BE2C (cell line): ENCODE measurements around the gene KLC1.

Experiments used
- DNase-seq: peaks from one replicate; pipeline ENCODE4 v3.0.0-alpha.2; 2020
- H3K27me3 ChIP-seq: fragments of 250-450 bp; sonication (Bioruptor Pico); 2 replicates; pipeline ENCODE4 v1.5.1; 2020; ENCODE audit warnings: mild to moderate bottlenecking
- H3K36me3 ChIP-seq: fragments of 250-450 bp; sonication (Bioruptor Pico); 2 replicates; pipeline ENCODE4 v1.5.1; 2020; ENCODE audit warnings: mild to moderate bottlenecking
- H3K4me1 ChIP-seq: fragments of 250-450 bp; sonication (Bioruptor Pico); 2 replicates; pipeline ENCODE4 v1.5.1; 2020
- H3K4me3 ChIP-seq: 2 replicates; pipeline ENCODE4 v1.5.1; 2011; ENCODE audit warnings: low read depth, low read length
- H3K9me3 ChIP-seq: fragments of 250-450 bp; sonication (Bioruptor Pico); 2 replicates; pipeline ENCODE4 v1.5.1; 2020
- TF ChIP-seq, protein P1 (sequence below): IDR thresholded peaks from 2 replicates; pipeline ENCODE4 v1.5.1; 2012; ENCODE audit warnings: mild to moderate bottlenecking, low read depth, low read length

The KLC1 gene

DNA sequence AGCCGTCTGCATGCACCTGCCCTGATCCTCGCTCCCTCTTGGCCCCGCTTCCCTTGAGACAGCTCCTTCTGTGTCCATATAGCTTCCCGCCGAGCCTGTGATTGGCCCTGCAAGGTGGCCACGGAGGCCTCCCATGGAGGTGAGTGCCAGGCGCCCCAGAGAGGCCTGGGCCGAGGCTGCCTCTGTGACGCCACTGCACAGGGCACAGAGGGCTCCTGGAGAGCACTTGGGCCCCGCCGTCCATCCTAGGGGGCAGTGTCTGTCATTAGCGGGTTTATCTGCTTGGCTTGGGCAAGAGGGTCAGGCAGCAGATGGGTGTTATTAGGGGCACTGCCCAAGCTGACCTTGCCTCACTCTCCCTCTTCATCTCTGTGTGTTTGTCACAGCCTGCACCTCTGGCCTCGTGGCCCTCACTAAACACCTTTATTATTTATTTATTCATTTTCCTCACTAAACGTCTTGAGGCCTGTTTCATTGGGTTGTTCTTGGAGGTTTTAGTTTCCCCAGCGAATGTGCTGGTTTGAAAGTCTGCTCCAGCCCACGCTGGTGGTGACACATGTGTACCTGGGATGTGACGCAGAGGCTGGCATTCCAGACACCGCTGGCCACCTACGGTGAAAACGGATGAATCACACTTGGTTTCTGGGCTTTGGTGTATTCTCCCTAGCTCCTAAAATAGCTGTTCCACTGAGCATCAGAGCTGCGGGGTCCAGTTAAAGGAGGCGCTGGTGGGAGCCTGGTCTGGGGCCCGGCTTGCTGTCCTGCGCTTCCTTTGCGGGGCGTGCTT lies 92.5 kb downstream of the KLC1 start:
- peaks cover 4% of the 10 kb centered on the region; the same call in 1 of the 2 replicates for H3K36me3 ChIP-seq
- TF ChIP-seq, protein P1, sequence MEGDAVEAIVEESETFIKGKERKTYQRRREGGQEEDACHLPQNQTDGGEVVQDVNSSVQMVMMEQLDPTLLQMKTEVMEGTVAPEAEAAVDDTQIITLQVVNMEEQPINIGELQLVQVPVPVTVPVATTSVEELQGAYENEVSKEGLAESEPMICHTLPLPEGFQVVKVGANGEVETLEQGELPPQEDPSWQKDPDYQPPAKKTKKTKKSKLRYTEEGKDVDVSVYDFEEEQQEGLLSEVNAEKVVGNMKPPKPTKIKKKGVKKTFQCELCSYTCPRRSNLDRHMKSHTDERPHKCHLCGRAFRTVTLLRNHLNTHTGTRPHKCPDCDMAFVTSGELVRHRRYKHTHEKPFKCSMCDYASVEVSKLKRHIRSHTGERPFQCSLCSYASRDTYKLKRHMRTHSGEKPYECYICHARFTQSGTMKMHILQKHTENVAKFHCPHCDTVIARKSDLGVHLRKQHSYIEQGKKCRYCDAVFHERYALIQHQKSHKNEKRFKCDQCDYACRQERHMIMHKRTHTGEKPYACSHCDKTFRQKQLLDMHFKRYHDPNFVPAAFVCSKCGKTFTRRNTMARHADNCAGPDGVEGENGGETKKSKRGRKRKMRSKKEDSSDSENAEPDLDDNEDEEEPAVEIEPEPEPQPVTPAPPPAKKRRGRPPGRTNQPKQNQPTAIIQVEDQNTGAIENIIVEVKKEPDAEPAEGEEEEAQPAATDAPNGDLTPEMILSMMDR, result no peak
- no peaks in the 10 kb centered on the region for H3K9me3 ChIP-seq
- H3K4me1 ChIP-seq, result peaks cover 5% of the 10 kb centered on the region; the same call in 1 of the 2 replicates
- H3K27me3 ChIP-seq, result no peaks in the 10 kb centered on the region
- DNase-seq, result no peak
- H3K4me3 ChIP-seq, result no peak overlapping the region

DNA sequence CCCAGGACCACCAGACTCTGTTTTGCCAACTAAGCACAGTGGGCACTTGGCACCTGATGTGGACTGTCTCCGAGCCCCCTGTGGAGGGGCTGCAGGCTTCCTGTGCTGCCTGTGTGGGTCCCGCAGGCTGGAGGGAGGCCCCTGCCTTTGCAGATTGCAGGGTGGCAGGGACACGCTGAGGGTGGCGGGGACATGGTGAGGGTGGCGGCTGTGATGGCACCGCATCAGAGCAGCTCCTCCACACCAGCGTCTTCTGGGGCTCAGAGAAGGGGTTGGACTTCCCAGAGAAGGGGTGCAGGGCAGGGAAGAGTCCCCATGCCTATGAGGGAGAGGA lies 94.7 kb downstream of the KLC1 start:
- TF ChIP-seq, protein P1, result no peak
- H3K36me3 ChIP-seq, result peaks cover 9% of the 10 kb centered on the region
- no peak for DNase-seq
- H3K27me3 ChIP-seq, result no peaks in the 10 kb centered on the region
- no peaks in the 10 kb centered on the region for H3K9me3 ChIP-seq
- H3K4me3 ChIP-seq, result no peak overlapping the region
- peaks cover 5% of the 10 kb centered on the region for H3K4me1 ChIP-seq

DNA sequence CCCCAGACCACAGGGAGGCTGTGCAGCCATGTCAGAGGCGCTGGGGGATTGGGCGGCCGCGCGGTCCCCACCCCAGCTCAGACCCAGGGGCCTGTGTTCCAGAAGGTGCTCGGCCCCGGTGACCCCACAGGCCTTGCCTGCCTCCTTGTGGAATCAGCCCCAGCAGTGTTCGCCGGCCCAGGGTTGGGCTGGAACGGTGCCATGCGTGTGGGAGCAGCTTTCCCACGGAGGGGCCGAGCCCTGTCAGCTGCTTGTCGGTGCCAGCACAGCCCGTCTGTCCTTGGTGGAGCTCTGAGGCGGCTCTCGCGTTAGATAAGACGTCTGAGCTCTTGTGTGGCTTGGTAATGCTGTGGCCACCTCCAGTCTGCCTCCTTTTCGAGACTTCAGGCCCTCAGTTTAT lies 95.1 kb downstream of the KLC1 start:
- Histone ChIP-seq H3K4me3 (no peak overlapping the region), H3K27me3 (no peaks in the 10 kb centered on the region), H3K9me3 (no peaks in the 10 kb centered on the region), H3K4me1 (peaks cover 5% of the 10 kb centered on the region), H3K36me3 (peaks cover 9% of the 10 kb centered on the region)
- peak; percentile 76 for DNase-seq
- TF ChIP-seq, protein P1, result peak; percentile 29; the same call in 1 of the 2 replicates

DNA sequence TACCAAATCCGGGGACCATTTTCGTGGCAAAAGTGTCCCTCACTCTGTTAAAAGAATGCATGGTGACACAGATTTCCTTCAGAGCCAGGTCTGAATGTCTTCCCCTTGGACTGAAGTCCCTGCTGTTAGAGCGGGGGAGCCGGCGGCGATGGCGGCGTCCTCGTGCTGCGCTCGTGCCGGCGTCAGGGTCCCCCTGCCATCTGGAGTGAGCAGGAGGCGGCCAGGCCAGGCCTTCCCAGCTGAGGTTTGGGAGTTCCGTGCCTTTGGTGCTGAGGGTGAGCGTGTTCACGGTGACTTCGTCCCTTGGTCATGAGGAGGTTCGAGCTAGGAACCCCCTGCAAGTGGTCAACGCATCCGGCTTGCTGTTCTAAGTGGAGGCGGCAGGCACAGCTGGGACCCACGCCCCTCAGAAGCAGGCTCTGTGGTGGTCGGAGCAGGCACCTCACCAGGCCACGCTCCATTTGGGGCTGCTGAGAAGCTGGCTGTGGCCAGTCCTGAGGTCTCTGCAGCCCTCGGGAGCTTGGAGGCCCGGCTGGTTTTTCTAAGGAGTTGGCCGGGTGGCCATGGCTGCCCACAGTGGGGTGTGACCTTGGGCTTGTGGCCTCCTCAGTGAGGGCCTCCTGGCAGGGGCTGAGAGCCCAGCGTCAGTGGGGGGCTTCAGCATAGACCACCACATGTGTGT lies 96.1 kb downstream of the KLC1 start:
- no peaks in the 10 kb centered on the region for H3K27me3 ChIP-seq
- no peaks in the 10 kb centered on the region for H3K9me3 ChIP-seq
- H3K4me1 ChIP-seq, result peaks cover 9% of the 10 kb centered on the region
- TF ChIP-seq, protein P1, result no peak
- peaks cover 16% of the 10 kb centered on the region for H3K36me3 ChIP-seq
- no peak for DNase-seq
- H3K4me3 ChIP-seq, result no peak overlapping the region

DNA sequence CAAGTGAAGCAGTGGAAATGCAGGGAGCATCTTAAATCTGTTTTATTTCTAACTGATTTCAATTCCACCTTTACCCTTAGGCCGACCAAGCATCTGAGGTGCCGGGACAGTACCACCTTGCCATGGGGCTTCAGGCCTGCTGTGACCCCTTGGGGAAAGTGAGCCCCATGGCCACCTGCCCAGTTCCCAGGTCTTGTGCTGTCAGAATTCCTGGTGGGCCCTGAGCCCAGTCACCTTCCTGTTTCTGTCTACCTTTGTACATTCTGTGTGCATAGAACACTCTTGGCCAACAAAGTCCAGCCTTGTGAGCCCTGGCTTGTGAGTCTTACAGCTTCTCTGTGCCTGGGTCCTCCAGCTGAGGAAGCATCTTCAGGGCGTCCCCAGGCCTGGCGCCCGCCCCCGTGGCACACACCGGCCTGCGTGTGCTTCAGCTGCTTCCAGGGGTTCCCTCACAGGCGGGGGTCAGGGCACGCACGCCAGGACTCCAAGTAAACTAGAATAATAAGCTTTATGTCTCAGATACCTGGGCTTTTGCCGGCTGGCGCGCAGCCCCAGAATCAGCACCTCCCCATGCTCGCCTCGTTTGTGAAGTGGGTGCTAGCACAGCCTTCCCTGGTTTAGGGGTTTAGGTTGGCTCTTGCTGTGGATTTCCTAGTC lies 96.9 kb downstream of the KLC1 start:
- peaks cover 13% of the 10 kb centered on the region for H3K4me1 ChIP-seq
- no peak overlapping the region for H3K4me3 ChIP-seq
- no peak for DNase-seq
- no peaks in the 10 kb centered on the region for H3K9me3 ChIP-seq
- no peaks in the 10 kb centered on the region for H3K27me3 ChIP-seq
- H3K36me3 ChIP-seq, result peaks cover 22% of the 10 kb centered on the region
- TF ChIP-seq, protein P1, result no peak
